Measurements from ENCODE around the gene MLLT1. TPM values are rescaled to one million over a fixed set of nuclear protein-coding genes. Genes with fewer than 3 reads are reported as not detected.

Gene MLLT1
- total RNA-seq, 1 experiment from 2014 or later, result 55.0 TPM

DNA sequence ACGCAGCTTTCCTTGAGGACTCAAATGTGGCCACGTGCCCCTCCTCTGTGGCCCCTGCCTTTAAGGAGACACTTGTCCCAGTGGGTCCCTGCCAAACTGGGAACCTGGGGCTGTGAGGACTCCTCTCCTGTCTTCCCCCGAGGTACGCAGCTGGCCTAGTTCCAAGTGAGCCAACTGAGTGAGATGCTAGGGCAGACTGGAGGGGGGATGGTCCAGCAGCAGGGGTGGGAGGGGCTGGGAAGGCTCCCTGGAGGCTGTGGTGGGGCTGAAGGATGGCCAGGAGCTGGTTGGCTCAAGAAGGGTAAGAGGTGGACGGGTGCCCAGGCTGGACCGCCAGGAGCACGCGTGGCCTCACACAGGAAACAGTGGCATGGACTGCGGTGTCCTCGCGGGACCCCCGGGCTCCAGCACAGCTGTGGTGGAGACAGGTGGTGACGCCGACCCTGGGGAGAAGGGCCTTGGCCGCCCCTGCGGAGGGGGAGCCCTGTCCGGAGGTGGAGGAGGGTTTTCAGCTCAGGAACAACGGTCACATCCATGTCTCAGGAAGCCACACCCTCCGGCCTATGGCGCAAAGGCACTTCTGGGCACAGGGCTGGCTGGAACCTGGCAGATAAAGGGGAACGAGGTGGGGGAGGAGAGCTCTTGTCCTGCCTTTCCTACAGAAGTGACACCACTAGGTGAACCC is 45.8 kb downstream of the MLLT1 start (continued):
- TF ChIP-seq TCF7L2 (IDR thresholded peaks at IDR 0.05; ENCODE audit: borderline replicate concordance, extremely low read depth, insufficient read depth, insufficient read length), result no peak

DNA sequence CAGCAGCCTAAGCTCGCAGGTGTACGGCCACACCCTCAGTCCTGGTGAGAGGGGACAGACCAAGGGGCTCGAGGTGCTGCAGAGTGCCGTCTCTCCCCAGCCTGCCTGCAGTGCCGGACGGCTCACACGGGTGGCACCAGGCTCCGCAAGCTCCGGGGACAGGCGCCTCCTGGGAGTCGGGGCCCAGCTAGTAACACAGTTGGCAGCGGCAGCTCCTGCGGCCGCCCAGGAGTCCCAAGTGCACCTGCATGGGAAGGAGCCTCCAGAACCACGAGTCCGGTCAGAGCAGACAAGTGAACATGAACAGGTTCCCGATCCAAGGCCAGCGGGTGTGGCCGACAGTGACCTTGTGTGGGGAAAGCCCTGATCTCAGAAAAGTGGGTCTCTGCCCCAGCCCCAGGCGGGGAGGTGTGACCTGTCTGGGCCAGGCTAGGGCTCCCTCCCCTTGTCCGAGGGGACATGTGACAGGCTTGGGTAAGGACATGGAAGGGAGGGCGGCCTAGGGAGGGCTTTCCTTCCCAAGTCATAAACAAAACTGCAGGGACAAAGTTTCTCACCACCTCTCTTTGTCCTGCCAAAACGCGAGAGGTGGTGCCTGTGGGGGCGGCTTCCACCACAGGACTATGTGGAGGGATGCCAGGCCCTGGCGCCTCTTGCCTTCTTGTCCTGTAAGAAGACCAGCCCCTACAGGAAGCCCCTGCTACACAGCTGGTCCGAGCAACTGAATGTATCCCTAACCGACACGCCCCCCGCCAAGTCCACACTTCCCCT is 46.5 kb downstream of the MLLT1 start:
- Histone ChIP-seq H3K36me3 (ENCODE audit: control insufficient read depth in 1 of 2, insufficient read depth in 2 of 2, low read length in 2 of 2) (no peaks in the 10 kb centered on the region; a peak in 1 of 4 replicates), H3K4me2 (ENCODE audit: low read length) (no peak overlapping the region), H3K27me3 (ENCODE audit: insufficient read depth, low read length) (no peaks in the 10 kb centered on the region), H3K9ac (ENCODE audit: low read length) (no peak overlapping the region), H2AFZ (ENCODE audit: low read depth, low read length, poor library complexity, severe bottlenecking) (no peak overlapping the region), H4K20me1 (ENCODE audit: insufficient read depth) (no peaks in the 10 kb centered on the region), H3K9me3 (ENCODE audit: control insufficient read depth in 1 of 2, insufficient read depth in 1 of 2, low read depth in 1 of 2, low read length in 2 of 2) (no peaks in the 10 kb centered on the region), H3K4me3 (replicated peaks in 1 of 2; ENCODE audit: low read depth in 1 of 2, low read length in 2 of 2) (no peak overlapping the region), H3K9me2 (ENCODE audit: insufficient read depth) (no peaks in the 10 kb centered on the region), H3K79me2 (ENCODE audit: insufficient read depth, low read length) (peaks cover 56% of the 10 kb centered on the region), H3K27ac (ENCODE audit: low read depth, low read length) (no peak overlapping the region), H3K4me1 (ENCODE audit: control insufficient read depth in 1 of 2, insufficient read depth in 2 of 2, low read length in 2 of 2) (peaks cover 0 to 11% of the 10 kb centered on the region in 2 experiments; a peak in 2 of 4 replicates)
- no peak for TF ChIP-seq EZH2phosphoT487 (IDR thresholded peaks at IDR 0.05; ENCODE audit: borderline replicate concordance)
- TF ChIP-seq ZNF274 (IDR thresholded peaks at IDR 0.05; ENCODE audit: low read depth, low read length), result no peak
- BruUV-seq (replicated peaks), result no TSS peak
- RAD21 ChIA-PET (ENCODE audit: low non-redundant PET in 1 of 2, low total read pairs in 2 of 2, uncharacterized antibody in 2 of 2, unreplicated experiment in 2 of 2), result no interaction called here
- DNase-seq (ENCODE audit: low read depth, low spot score), result no peak
- POLR2A ChIA-PET, result no interaction called here
- CTCF ChIA-PET, result no interaction called here
- intact Hi-C loops (cut with micrococcal nuclease), result no loop called here
- ATAC-seq, result no peak

DNA sequence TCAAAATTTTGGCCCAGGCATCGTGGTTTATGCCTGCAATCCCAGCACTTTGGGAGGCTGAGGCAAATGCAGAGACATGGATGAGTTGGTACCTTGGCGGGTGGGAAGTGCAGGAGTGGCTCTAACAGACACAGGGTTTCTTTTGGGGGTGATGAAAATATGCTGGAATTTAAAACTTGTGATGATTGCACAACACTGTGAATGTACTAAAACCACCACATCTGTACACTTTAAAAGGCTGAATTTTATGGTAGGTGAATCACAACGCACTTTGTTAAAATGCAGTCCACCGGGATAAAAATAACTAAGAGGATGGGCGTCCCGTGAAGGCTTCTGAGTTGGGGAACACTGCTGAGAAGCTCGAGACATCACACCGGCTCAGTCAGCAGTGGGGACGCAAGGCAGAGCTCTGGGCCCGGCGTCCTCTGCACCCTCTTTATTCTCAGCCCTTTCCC is 47.1 kb downstream of the MLLT1 start:
- no peak overlapping the region for H2AFZ ChIP-seq (ENCODE audit: low read depth, low read length, poor library complexity, severe bottlenecking)
- H3K79me2 ChIP-seq (ENCODE audit: insufficient read depth, low read length), result peaks cover 50% of the 10 kb centered on the region
- peaks cover 0 to 11% of the 10 kb centered on the region in 2 experiments; a peak in 2 of 4 replicates for H3K4me1 ChIP-seq (ENCODE audit: control insufficient read depth in 1 of 2, insufficient read depth in 2 of 2, low read length in 2 of 2)
- no peak for TF ChIP-seq RAD21 (IDR thresholded peaks at IDR 0.05; ENCODE audit: low read depth)
- TF ChIP-seq, protein P1, sequence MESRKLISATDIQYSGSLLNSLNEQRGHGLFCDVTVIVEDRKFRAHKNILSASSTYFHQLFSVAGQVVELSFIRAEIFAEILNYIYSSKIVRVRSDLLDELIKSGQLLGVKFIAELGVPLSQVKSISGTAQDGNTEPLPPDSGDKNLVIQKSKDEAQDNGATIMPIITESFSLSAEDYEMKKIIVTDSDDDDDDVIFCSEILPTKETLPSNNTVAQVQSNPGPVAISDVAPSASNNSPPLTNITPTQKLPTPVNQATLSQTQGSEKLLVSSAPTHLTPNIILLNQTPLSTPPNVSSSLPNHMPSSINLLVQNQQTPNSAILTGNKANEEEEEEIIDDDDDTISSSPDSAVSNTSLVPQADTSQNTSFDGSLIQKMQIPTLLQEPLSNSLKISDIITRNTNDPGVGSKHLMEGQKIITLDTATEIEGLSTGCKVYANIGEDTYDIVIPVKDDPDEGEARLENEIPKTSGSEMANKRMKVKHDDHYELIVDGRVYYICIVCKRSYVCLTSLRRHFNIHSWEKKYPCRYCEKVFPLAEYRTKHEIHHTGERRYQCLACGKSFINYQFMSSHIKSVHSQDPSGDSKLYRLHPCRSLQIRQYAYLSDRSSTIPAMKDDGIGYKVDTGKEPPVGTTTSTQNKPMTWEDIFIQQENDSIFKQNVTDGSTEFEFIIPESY (IDR thresholded peaks at IDR 0.05; ENCODE audit: extremely low read depth, insufficient replicate concordance, low read length), result no peak
- TF ChIP-seq EGR1 (IDR thresholded peaks at IDR 0.05; ENCODE audit: low read depth), result no peak
- no peak for TF ChIP-seq POLR2AphosphoS5 (IDR thresholded peaks at IDR 0.05; ENCODE audit: low read depth, low read length)
- CTCF ChIA-PET, result no interaction called here
- no peaks in the 10 kb centered on the region for H3K27me3 ChIP-seq (ENCODE audit: insufficient read depth, low read length)
- H3K9me2 ChIP-seq (ENCODE audit: insufficient read depth), result no peaks in the 10 kb centered on the region
- no peak for DNase-seq (ENCODE audit: low read depth, low spot score)
- intact Hi-C loops (cut with micrococcal nuclease), result no loop called here
- H4K20me1 ChIP-seq (ENCODE audit: insufficient read depth), result no peaks in the 10 kb centered on the region
- H3K9me3 ChIP-seq (ENCODE audit: control insufficient read depth in 1 of 2, insufficient read depth in 1 of 2, low read depth in 1 of 2, low read length in 2 of 2), result no peaks in the 10 kb centered on the region
- POLR2A ChIA-PET, result no interaction called here
- H3K27ac ChIP-seq (ENCODE audit: low read depth, low read length), result no peak overlapping the region
- H3K36me3 ChIP-seq (ENCODE audit: control insufficient read depth in 1 of 2, insufficient read depth in 2 of 2, low read length in 2 of 2), result no peaks in the 10 kb centered on the region; a peak in 1 of 4 replicates
- no peak overlapping the region for H3K4me2 ChIP-seq (ENCODE audit: low read length)
- no TSS peak for BruUV-seq (replicated peaks)
- no peak overlapping the region for H3K9ac ChIP-seq (ENCODE audit: low read length)
- ATAC-seq, result no peak
- H3K4me3 ChIP-seq (replicated peaks in 1 of 2; ENCODE audit: low read depth in 1 of 2, low read length in 2 of 2), result no peak overlapping the region
- RAD21 ChIA-PET (ENCODE audit: low non-redundant PET in 1 of 2, low total read pairs in 2 of 2, uncharacterized antibody in 2 of 2, unreplicated experiment in 2 of 2), result no interaction called here
